GM20431 (cell line): ENCODE measurements around the gene USP17L18.
"Not testable (repeated sequence)": the region's sequence is repeated elsewhere in the genome, so short reads cannot be mapped to it uniquely, and the experiment has no call there.

Experiments
- in situ Hi-C: fragments of 300-500 bp; cut with MseI, MboI; formaldehyde crosslinking; loops from one replicate; pipeline ENCODE4 v1.15.0; 2020; ENCODE audit warnings: low sequenced_read_pairs; ENCODE audit not compliant: unreplicated experiment

Gene USP17L18, protein sequence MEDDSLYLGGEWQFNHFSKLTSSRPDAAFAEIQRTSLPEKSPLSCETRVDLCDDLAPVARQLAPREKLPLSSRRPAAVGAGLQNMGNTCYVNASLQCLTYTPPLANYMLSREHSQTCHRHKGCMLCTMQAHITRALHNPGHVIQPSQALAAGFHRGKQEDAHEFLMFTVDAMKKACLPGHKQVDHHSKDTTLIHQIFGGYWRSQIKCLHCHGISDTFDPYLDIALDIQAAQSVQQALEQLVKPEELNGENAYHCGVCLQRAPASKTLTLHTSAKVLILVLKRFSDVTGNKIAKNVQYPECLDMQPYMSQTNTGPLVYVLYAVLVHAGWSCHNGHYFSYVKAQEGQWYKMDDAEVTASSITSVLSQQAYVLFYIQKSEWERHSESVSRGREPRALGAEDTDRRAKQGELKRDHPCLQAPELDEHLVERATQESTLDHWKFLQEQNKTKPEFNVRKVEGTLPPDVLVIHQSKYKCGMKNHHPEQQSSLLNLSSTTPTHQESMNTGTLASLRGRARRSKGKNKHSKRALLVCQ

DNA sequence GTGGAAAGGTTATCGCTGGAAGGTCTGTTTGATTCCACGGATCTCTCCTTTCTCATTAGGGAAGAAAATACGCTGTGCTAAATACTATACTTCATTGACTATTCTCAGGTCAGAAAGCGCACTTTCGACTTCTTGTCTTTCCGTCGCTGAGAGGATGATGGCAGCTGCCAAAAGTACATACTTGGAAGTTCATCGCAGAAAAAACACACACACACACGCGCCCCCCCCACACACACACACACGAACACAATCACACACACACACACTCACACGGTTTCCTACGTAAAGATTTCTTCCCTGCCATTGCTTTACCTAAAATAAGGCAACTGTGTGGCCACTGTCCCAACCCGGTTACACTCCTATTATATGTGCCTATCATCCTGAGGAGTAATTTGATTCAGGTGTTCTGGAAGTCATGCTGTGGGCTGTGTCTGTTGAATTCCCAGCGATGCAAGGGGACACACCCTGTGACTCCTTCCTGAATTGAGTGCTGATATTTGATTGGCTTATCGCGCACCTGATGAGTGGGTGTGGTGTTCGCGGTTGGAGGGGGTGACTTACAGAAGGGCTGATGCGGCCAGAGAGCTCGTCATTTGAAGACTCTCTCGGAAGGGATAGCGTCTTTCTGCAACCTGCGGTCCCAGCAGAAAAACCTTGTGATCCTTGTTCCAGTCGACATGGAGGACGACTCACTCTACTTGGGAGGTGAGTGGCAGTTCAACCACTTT, at the start of gene USP17L18:
USP17L18 (plus strand) TSS at position 678 of the 728 bp plus-strand sequence; CDS start at position 678, 0 bp downstream.
- in situ Hi-C loops, result not testable (repeated sequence)

DNA sequence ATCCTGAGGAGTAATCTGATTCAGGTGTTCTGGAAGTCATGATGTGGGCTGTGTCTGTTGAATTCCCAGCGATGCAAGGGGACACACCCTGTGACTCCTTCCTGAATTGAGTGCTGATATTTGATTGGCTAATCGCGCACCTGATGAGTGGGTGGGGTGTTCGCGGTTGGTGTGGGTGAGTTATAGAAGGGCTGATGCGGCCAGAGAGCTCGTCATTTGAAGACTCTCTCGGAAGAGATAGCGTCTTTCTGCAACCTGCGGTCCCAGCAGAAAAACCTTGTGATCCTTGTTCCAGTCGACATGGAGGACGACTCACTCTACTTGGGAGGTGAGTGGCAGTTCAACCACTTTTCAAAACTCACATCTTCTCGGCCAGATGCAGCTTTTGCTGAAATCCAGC, 38.1 kb upstream of the USP17L18 start, which contains the start of gene USP17L10:
USP17L10 (plus strand) TSS at position 301 of the 400 bp plus-strand sequence; CDS start at position 301, 0 bp downstream.
- in situ Hi-C loops, result not testable (repeated sequence)

DNA sequence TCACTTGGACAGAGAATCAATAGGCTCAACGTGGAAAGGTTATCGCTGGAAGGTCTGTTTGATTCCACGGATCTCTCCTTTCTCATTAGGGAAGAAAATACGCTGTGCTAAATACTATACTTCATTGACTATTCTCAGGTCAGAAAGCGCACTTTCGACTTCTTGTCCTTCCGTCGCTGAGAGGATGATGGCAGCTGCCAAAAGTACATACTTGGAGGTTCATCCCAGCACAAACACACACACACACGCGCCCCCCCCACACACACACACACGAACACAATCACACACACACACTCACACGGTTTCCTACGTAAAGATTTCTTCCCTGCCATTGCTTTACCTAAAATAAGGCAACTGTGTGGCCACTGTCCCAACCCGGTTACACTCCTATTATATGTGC, 33.7 kb upstream of the USP17L18 start:
- in situ Hi-C loops, result not testable (repeated sequence)

DNA sequence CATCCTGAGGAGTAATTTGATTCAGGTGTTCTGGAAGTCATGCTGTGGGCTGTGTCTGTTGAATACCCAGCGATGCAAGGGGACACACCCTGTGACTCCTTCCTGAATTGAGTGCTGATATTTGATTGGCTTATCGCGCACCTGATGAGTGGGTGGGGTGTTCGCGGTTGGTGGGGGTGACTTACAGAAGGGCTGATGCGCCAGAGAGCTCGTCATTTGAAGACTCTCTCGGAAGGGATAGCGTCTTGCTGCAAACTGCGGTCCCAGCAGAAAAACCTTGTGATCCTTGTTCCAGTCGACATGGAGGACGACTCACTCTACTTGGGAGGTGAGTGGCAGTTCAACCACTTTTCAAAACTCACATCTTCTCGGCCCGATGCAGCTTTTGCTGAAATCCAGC, 33.3 kb upstream of the USP17L18 start, which contains the start of gene USP17L11:
USP17L11 (plus strand) TSS at position 301 of the 400 bp plus-strand sequence; CDS start at position 301, 0 bp downstream.
- in situ Hi-C loops, result not testable (repeated sequence)

DNA sequence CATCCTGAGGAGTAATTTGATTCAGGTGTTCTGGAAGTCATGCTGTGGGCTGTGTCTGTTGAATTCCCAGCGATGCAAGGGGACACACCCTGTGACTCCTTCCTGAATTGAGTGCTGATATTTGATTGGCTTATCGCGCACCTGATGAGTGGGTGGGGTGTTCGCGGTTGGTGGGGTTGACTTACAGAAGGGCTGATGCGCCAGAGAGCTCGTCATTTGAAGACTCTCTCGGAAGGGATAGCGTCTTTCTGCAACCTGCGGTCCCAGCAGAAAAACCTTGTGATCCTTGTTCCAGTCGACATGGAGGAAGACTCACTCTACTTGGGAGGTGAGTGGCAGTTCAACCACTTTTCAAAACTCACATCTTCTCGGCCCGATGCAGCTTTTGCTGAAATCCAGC, 28.6 kb upstream of the USP17L18 start, which contains the start of gene USP17L12:
USP17L12 (plus strand) TSS at position 301 of the 400 bp plus-strand sequence; CDS start at position 301, 0 bp downstream.
- in situ Hi-C loops, result not testable (repeated sequence)

DNA sequence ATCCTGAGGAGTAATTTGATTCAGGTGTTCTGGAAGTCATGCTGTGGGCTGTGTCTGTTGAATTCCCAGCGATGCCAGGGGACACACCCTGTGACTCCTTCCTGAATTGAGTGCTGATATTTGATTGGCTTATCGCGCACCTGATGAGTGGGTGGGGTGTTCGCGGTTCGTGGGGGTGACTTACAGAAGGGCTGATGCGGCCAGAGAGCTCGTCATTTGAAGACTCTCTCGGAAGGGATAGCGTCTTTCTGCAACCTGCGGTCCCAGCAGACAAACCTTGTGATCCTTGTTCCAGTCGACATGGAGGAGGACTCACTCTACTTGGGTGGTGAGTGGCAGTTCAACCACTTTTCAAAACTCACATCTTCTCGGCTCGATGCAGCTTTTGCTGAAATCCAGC, 23.8 kb upstream of the USP17L18 start, which contains the start of gene USP17L13:
USP17L13 (plus strand) TSS at position 301 of the 400 bp plus-strand sequence; CDS start at position 301, 0 bp downstream.
- in situ Hi-C loops, result not testable (repeated sequence)

DNA sequence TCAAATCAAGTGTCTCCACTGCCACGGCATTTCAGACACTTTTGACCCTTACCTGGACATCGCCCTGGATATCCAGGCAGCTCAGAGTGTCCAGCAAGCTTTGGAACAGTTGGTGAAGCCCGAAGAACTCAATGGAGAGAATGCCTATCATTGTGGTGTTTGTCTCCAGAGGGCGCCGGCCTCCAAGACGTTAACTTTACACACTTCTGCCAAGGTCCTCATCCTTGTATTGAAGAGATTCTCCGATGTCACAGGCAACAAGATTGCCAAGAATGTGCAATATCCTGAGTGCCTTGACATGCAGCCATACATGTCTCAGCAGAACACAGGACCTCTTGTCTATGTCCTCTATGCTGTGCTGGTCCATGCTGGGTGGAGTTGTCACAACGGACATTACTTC, 18.2 kb upstream of the USP17L18 start:
- in situ Hi-C loops, result not testable (repeated sequence)

DNA sequence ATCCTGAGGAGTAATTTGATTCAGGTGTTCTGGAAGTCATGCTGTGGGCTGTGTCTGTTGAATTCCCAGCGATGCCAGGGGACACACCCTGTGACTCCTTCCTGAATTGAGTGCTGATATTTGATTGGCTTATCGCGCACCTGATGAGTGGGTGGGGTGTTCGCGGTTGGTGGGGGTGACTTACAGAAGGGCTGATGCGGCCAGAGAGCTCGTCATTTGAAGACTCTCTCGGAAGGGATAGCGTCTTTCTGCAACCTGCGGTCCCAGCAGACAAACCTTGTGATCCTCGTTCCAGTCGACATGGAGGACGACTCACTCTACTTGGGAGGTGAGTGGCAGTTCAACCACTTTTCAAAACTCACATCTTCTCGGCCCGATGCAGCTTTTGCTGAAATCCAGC, 14.3 kb upstream of the USP17L18 start, which contains the start of gene USP17L15:
USP17L15 (plus strand) TSS at position 301 of the 400 bp plus-strand sequence; CDS start at position 301, 0 bp downstream.
- in situ Hi-C loops, result not testable (repeated sequence)

DNA sequence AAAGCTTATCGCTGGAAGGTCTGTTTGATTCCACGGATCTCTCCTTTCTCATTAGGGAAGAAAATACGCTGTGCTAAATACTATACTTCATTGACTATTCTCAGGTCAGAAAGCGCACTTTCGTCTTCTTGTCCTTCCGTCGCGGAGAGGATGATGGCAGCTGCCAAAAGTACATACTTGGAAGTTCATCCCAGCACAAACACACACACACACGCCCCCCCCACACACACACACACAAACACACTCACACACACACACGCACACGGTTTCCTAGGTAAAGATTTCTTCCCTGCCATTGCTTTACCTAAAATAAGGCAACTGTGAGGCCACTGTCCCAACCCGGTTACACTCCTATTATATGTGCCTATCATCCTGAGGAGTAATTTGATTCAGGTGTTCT, 10.0 kb upstream of the USP17L18 start:
- in situ Hi-C loops, result not testable (repeated sequence)

DNA sequence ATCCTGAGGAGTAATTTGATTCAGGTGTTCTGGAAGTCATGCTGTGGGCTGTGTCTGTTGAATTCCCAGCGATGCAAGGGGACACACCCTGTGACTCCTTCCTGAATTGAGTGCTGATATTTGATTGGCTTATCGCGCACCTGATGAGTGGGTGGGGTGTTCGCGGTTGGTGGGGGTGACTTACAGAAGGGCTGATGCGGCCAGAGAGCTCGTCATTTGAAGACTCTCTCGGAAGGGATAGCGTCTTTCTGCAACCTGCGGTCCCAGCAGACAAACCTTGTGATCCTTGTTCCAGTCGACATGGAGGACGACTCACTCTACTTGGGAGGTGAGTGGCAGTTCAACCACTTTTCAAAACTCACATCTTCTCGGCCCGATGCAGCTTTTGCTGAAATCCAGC, 4.9 kb upstream of the USP17L18 start, which contains the start of gene USP17L17:
USP17L17 (plus strand) TSS at position 301 of the 400 bp plus-strand sequence; CDS start at position 301, 0 bp downstream.
- in situ Hi-C loops, result not testable (repeated sequence)

DNA sequence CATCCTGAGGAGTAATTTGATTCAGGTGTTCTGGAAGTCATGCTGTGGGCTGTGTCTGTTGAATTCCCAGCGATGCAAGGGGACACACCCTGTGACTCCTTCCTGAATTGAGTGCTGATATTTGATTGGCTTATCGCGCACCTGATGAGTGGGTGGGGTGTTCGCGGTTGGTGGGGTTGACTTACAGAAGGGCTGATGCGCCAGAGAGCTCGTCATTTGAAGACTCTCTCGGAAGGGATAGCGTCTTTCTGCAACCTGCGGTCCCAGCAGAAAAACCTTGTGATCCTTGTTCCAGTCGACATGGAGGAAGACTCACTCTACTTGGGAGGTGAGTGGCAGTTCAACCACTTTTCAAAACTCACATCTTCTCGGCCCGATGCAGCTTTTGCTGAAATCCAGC, 4.6 kb downstream of the USP17L18 start, which contains the start of gene USP17L19:
USP17L19 (plus strand) TSS at position 301 of the 400 bp plus-strand sequence; CDS start at position 301, 0 bp downstream.
- in situ Hi-C loops, result not testable (repeated sequence)

DNA sequence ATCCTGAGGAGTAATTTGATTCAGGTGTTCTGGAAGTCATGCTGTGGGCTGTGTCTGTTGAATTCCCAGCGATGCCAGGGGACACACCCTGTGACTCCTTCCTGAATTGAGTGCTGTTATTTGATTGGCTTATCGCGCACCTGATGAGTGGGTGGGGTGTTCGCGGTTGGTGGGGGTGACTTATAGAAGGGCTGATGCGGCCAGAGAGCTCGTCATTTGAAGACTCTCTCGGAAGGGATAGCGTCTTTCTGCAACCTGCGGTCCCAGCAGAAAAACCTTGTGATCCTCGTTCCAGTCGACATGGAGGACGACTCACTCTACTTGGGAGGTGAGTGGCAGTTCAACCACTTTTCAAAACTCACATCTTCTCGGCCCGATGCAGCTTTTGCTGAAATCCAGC, 9.4 kb downstream of the USP17L18 start, which contains the start of gene USP17L20:
USP17L20 (plus strand) TSS at position 301 of the 400 bp plus-strand sequence; CDS start at position 301, 0 bp downstream.
- in situ Hi-C loops, result not testable (repeated sequence)

DNA sequence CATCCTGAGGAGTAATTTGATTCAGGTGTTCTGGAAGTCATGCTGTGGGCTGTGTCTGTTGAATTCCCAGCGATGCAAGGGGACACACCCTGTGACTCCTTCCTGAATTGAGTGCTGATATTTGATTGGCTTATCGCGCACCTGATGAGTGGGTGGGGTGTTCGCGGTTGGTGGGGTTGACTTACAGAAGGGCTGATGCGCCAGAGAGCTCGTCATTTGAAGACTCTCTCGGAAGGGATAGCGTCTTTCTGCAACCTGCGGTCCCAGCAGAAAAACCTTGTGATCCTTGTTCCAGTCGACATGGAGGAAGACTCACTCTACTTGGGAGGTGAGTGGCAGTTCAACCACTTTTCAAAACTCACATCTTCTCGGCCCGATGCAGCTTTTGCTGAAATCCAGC, 14.1 kb downstream of the USP17L18 start, which contains the start of gene USP17L21:
USP17L21 (plus strand) TSS at position 301 of the 400 bp plus-strand sequence; CDS start at position 301, 0 bp downstream.
- in situ Hi-C loops, result not testable (repeated sequence)

DNA sequence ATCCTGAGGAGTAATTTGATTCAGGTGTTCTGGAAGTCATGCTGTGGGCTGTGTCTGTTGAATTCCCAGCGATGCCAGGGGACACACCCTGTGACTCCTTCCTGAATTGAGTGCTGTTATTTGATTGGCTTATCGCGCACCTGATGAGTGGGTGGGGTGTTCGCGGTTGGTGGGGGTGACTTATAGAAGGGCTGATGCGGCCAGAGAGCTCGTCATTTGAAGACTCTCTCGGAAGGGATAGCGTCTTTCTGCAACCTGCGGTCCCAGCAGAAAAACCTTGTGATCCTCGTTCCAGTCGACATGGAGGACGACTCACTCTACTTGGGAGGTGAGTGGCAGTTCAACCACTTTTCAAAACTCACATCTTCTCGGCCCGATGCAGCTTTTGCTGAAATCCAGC, 18.9 kb downstream of the USP17L18 start, which contains the start of gene USP17L22:
USP17L22 (plus strand) TSS at position 301 of the 400 bp plus-strand sequence; CDS start at position 301, 0 bp downstream.
- in situ Hi-C loops, result not testable (repeated sequence)

DNA sequence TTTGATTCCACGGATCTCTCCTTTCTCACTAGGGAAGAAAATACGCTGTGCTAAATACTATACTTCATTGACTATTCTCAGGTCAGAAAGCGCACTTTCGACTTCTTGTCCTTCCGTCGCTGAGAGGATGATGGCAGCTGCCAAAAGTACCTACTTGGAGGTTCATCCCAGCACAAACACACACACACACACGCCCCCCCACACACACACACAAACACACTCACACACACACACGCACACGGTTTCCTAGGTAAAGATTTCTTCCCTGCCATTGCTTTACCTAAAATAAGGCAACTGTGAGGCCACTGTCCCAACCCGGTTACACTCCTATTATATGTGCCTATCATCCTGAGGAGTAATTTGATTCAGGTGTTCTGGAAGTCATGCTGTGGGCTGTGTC, 23.3 kb downstream of the USP17L18 start:
- in situ Hi-C loops, result not testable (repeated sequence)
